Upper lobe of right lung (tissue), 1 donor: ENCODE data around the gene CENPP. TPM values are rescaled to one million over a fixed set of nuclear protein-coding genes. Genes with fewer than 3 reads are reported as not detected.
A peak's percentile ranks its signal among the peaks of the same experiment; 100 is the strongest.

Experiments used
- ATAC-seq: fragments of 200-7000 bp; cut with Tn5 transposase; one replicate; pipeline ENCODE4 v1.9.1; 2020; ENCODE audit warnings: mild to moderate bottlenecking, moderate library complexity
- DNase-seq: peaks from one replicate; pipeline ENCODE4 v3.0.0-alpha.2; 2020
- H3K27ac ChIP-seq: fragments of 200-600 bp; one replicate; pipeline ENCODE4 v1.8.0; 2022
- H3K27me3 ChIP-seq: fragments of 200-600 bp; one replicate; pipeline ENCODE4 v1.8.0; 2022; ENCODE audit warnings: mild to moderate bottlenecking
- H3K36me3 ChIP-seq: fragments of 200-600 bp; one replicate; pipeline ENCODE4 v1.8.0; 2022
- H3K4me1 ChIP-seq: fragments of 200-600 bp; one replicate; pipeline ENCODE4 v1.8.0; 2022
- H3K4me3 ChIP-seq: fragments of 200-600 bp; one replicate; pipeline ENCODE4 v1.8.0; 2022; ENCODE audit warnings: mild to moderate bottlenecking
- H3K9me3 ChIP-seq: fragments of 200-600 bp; one replicate; pipeline ENCODE4 v1.8.0; 2022
- CTCF ChIP-seq: fragments of 200-600 bp; IDR thresholded peaks from one replicate; pipeline ENCODE4 v1.8.0; 2022; ENCODE audit warnings: antibody characterized with exemption
- intact Hi-C: fragments of 100-400 bp; cut with DNase I; formaldehyde crosslinking; loops from one replicate; pipeline ENCODE4 v1.11.0; 2022
- total RNA-seq: library from RNA; stranded (reverse); fragmentation: NEBNext Ultra II Directional; extraction: Animal tissue kit (Norgen Biotek cat#: 25700); gene quantifications from one replicate; pipeline ENCODE4 v1.2.1, GENCODE V29; 2021
- donor health status: DM: no; HTN: yes; CAD: no; lungs with severe emphysema.

The CENPP gene
- total RNA-seq, 1 donor from 2014 or later, result 4.0 TPM

GRCh38 chr9:92290785-92291429, 34.8 kb upstream of the CENPP start:
- DNase-seq, result no peak
- Histone ChIP-seq H3K27ac (no peak overlapping the region), H3K27me3 (no peaks in the 10 kb centered on the region), H3K36me3 (peaks cover 25% of the 10 kb centered on the region), H3K9me3 (no peaks in the 10 kb centered on the region), H3K4me3 (no peak overlapping the region), H3K4me1 (peaks cover 20% of the 10 kb centered on the region)
- intact Hi-C loops, result no loop called here
- no peak for ATAC-seq
- TF ChIP-seq CTCF, result no peak

GRCh38 chr9:92291577-92291976, 34.2 kb upstream of the CENPP start:
- no peaks in the 10 kb centered on the region for H3K9me3 ChIP-seq
- H3K27ac ChIP-seq, result no peak overlapping the region
- ATAC-seq (no peak), DNase-seq (no peak)
- H3K27me3 ChIP-seq, result no peaks in the 10 kb centered on the region
- TF ChIP-seq CTCF, result no peak
- intact Hi-C loops, result no loop called here
- no peak overlapping the region for H3K4me3 ChIP-seq
- peaks cover 20% of the 10 kb centered on the region for H3K4me1 ChIP-seq
- H3K36me3 ChIP-seq, result peaks cover 18% of the 10 kb centered on the region

GRCh38 chr9:92292338-92293074, 33.2 kb upstream of the CENPP start:
- peak overlapping the region; percentile 66 for H3K4me3 ChIP-seq
- DNase-seq (no peak), ATAC-seq (no peak)
- peaks cover 20% of the 10 kb centered on the region for H3K36me3 ChIP-seq
- H3K27ac ChIP-seq, result peak overlapping the region; percentile 85
- H3K9me3 ChIP-seq, result no peaks in the 10 kb centered on the region
- TF ChIP-seq CTCF, result no peak
- H3K4me1 ChIP-seq, result peaks cover 20% of the 10 kb centered on the region
- intact Hi-C loops, result no loop called here
- no peaks in the 10 kb centered on the region for H3K27me3 ChIP-seq

- Histone ChIP-seq H3K9me3 (no peaks in the 10 kb centered on the region), H3K27ac (peak overlapping the region; percentile 85), H3K4me3 (peak overlapping the region; percentile 66), H3K27me3 (no peaks in the 10 kb centered on the region), H3K36me3 (peaks cover 23% of the 10 kb centered on the region), H3K4me1 (peaks cover 20% of the 10 kb centered on the region)
- intact Hi-C loops, result no loop called here
- no peak for TF ChIP-seq CTCF
- DNase-seq, result no peak
- no peak for ATAC-seq
Observed at GRCh38 chr9:92293075-92293354, 32.7 kb upstream of the CENPP start.

- Histone ChIP-seq H3K9me3 (no peaks in the 10 kb centered on the region), H3K27ac (peak within 1 kb of the TSS; percentile 85), H3K36me3 (peaks cover 23% of the 10 kb centered on the region), H3K4me1 (peaks cover 20% of the 10 kb centered on the region), H3K4me3 (peak within 1 kb of the TSS; percentile 66), H3K27me3 (no peaks in the 10 kb centered on the region)
- DNase-seq, result peak; percentile 99
- ATAC-seq, result peak; percentile 100
- TF ChIP-seq CTCF, result peak; percentile 28
- intact Hi-C loops, result no loop called here
Observed at GRCh38 chr9:92293452-92294296, 32.1 kb upstream of the CENPP start, which contains the start of gene IARS1. TSS of gene IARS1 (minus strand) at chr9:92293697. CDS start at chr9:92289419, 4,278 bp downstream.
